ENCODE data around the gene WDR44. TPM values are rescaled to one million over a fixed set of nuclear protein-coding genes. Genes with fewer than 3 reads are reported as not detected.

Gene WDR44
- total RNA-seq, 2 donors from 2014 or later = 13.9 to 14.7 TPM

DNA sequence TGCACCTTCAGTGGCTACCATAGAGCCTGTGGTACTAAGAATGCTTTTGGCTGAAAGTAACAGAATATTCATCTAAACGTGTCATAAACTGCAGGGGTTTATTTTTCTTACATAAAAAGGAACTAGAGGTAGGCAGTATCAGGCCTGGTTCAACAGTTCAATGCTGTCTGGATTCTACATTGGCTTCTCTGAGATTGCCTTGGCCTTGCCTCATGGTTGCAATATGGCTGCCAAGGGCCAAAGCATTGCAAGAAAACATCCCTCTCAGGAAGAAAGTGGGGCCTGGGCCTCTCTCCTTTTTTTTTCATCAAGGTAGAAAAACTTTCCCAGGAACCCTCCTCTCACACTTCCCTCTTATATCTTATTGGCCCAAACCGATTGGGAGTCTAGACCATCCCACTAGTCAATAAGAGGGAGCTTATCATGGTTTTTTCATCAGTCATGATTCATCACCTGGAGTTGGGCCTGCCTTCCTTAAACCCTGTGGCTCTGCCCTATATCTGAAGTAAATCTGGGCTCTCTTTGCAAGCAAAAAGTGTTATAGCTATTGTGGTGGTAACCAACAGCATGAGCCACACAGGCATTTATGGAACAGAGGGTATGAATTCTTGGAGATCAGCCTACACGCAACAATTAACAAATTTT lies 147.9 kb downstream of the WDR44 start:
- no peak for DNase-seq (ENCODE audit: low spot score)
- no peak overlapping the region for H3K4me3 ChIP-seq
- H3K27me3 ChIP-seq = no peaks in the 10 kb centered on the region
- no peak overlapping the region for H3K27ac ChIP-seq
- TF ChIP-seq, protein P1, sequence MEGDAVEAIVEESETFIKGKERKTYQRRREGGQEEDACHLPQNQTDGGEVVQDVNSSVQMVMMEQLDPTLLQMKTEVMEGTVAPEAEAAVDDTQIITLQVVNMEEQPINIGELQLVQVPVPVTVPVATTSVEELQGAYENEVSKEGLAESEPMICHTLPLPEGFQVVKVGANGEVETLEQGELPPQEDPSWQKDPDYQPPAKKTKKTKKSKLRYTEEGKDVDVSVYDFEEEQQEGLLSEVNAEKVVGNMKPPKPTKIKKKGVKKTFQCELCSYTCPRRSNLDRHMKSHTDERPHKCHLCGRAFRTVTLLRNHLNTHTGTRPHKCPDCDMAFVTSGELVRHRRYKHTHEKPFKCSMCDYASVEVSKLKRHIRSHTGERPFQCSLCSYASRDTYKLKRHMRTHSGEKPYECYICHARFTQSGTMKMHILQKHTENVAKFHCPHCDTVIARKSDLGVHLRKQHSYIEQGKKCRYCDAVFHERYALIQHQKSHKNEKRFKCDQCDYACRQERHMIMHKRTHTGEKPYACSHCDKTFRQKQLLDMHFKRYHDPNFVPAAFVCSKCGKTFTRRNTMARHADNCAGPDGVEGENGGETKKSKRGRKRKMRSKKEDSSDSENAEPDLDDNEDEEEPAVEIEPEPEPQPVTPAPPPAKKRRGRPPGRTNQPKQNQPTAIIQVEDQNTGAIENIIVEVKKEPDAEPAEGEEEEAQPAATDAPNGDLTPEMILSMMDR (IDR thresholded peaks at IDR 0.05) = no peak
- no peaks in the 10 kb centered on the region for H3K36me3 ChIP-seq
- no peaks in the 10 kb centered on the region for H3K9me3 ChIP-seq
- H3K4me1 ChIP-seq = no peaks in the 10 kb centered on the region

- TF ChIP-seq, protein P1 (IDR thresholded peaks at IDR 0.05) = no peak
- H3K4me1 ChIP-seq = no peaks in the 10 kb centered on the region
- H3K4me3 ChIP-seq = peak within 1 kb of the TSS; percentile 56 to 63
- no peaks in the 10 kb centered on the region for H3K36me3 ChIP-seq
- H3K27me3 ChIP-seq = no peaks in the 10 kb centered on the region
- H3K27ac ChIP-seq = peak within 1 kb of the TSS; percentile 73 to 82
- no peaks in the 10 kb centered on the region for H3K9me3 ChIP-seq
- peak; percentile 75 for DNase-seq (ENCODE audit: low spot score)
Observed at GRCh38 chrX:118495061-118495921, 149.4 kb downstream of the WDR44 start, which contains the start of gene DOCK11. Gene DOCK11, plus strand, starts transcription at chrX:118495815. Its CDS starts 157 bp downstream, at chrX:118495972.

DNA sequence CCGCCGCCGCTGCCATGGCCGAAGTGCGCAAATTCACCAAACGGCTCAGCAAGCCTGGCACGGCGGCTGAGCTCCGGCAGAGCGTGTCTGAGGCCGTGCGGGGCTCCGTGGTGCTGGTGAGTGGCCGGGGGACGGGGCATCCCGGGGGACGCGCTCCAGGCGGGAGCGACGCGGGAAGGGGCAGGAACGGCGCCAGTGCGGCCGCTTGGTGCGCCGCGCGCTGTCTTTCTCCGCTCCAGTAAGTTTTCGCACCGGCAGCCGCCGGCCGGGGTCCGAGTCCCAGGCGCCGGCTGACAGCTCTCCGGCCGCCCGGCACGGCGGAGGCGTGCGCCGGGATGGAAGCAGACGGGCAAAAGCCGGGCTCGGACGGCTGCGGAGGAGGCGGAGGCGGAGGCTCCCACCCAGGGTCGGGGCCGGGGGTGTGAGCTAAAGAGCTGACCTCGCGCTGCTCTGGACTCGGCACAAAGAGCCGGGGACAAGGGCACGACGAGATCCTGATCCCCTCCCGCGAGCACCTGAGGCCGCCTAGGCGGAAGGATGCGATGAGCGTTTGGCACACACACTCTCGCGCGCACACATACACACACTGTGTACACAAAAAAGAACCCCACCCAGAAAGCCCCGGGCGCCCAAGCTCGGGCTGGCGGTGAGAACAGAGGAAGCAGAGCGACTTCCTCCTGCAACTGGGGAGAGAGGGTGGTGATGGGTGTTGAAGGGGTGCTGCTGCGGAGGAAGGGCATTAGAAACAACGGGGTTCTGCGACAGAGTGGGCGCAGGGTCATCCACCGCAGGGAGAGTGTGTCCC lies 150.3 kb downstream of the WDR44 start:
- Histone ChIP-seq H3K4me1 (no peaks in the 10 kb centered on the region), H3K27ac (peak overlapping the region; percentile 73 to 82), H3K27me3 (no peaks in the 10 kb centered on the region), H3K36me3 (no peaks in the 10 kb centered on the region), H3K4me3 (peak overlapping the region; percentile 56 to 63), H3K9me3 (no peaks in the 10 kb centered on the region)
- TF ChIP-seq, protein P1 (IDR thresholded peaks at IDR 0.05) = no peak
- peak; percentile 64 for DNase-seq (ENCODE audit: low spot score)

- Histone ChIP-seq H3K27me3 (no peaks in the 10 kb centered on the region), H3K9me3 (no peaks in the 10 kb centered on the region), H3K4me1 (no peaks in the 10 kb centered on the region), H3K4me3 (peak overlapping the region; percentile 56 to 63), H3K27ac (peak overlapping the region; percentile 73 to 82), H3K36me3 (no peaks in the 10 kb centered on the region)
- TF ChIP-seq, protein P1 (IDR thresholded peaks at IDR 0.05) = no peak
- DNase-seq (ENCODE audit: low spot score) = no peak
Observed at GRCh38 chrX:118496763-118497079, 150.8 kb downstream of the WDR44 start.

DNA sequence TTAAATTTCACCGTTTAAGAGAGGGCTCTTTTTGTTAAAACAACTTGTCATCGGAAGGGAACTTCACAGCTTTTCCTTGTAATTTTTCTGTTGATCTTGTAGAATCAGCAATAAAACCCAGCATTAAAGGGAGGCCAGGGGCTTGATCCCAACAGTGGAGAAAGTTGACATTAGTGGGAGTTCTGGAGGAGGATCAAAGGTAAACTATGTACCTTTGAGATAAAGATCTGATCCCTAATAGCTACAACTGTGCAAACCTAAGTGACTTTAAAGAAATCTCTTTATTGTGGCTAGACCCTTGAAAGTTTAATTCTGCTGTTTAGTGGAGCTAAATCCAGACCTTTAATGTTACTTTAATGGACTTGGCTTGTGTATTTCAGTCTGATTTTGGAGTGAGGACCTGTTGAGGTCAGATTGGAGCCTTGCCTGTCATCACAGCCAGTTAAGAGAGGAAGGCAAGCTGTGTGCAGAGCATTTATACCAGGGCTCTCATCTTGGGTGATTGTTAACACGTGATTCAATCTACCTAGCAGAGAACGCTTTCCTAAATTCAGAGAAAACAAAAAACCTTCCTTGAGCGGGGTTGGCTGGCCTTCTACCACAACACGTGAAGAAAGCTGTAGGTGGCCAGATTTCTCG lies 151.4 kb downstream of the WDR44 start:
- Histone ChIP-seq H3K27me3 (no peaks in the 10 kb centered on the region), H3K9me3 (no peaks in the 10 kb centered on the region), H3K36me3 (no peaks in the 10 kb centered on the region), H3K27ac (peak overlapping the region; percentile 73 to 82), H3K4me1 (no peaks in the 10 kb centered on the region), H3K4me3 (peak overlapping the region; percentile 56 to 63)
- DNase-seq (ENCODE audit: low spot score) = no peak
- TF ChIP-seq, protein P1 (IDR thresholded peaks at IDR 0.05) = no peak

Data from right atrium auricular region (tissue), 2 donors.